OCI-M2 (cell line): ENCODE results near the gene ELOVL5.
"Not testable (repeated sequence)": the region's sequence is repeated elsewhere in the genome, so short reads cannot be mapped to it uniquely, and the experiment has no call there.

Experiments
- DNase-seq: peaks from one replicate; lab custom pipeline; 2025; ENCODE audit not compliant: unreplicated experiment; lab: John Stamatoyannopoulos, UW

The ELOVL5 gene

DNA sequence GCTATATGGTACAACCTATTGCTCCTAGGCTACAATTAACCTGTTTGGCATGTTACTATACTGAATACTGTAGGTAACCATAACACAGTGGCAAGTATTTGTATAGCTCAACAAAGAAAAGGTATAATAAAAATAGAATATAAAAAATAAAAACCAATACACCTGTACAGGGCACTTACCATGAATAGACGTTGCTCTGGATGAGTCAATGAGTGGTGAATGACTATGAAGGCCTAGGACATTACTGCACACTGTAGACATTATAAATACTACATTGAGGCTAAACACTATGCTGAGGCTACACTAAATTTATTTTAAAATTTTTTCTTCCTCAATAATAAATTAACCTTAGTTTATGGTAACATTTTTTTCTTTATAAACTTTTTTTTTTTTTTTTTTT is 18.6 kb downstream of the ELOVL5 start:
- no peak for DNase-seq

DNA sequence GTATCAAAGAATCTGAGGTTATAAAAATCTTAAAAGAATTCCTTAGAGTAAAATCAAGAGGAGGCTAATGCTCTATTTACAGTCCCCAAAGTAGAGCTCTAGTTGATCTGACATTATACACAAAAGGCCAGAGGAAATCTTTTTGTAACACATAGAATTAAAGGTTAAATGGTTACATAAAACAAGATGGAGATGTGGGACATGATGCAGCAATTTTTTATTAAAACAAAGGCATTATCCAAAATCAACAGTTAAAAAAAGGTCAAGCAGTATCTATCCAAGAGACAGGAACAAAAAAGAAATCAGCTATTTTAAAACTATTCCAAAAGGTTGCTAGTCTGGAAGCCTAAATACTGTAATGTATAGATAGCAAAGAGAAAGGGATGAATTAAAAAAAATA is 20.4 kb downstream of the ELOVL5 start:
- DNase-seq: no peak

DNA sequence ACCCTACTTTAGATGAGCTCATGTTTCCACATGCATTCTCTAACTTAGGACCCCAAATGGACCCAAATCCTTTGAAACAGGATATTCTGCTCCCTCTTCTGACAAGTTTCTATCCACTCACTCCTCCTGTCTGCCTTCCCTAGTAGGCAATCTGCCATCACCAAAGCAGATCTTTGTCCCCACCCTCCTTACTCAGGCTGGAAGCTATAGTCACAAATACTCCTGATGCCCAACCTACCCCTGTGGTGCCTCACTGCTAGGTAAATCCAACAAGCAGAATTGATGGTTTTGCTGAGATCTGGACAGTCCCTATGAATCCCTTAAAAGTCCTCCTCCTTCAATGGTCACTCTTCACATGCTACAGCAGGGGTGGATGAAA is 21.7 kb downstream of the ELOVL5 start:
- DNase-seq: no peak

- no peak for DNase-seq
Measured at GRCh38 chr6:53326372-53327016, 22.3 kb downstream of the ELOVL5 start.

- no peak for DNase-seq
Measured at GRCh38 chr6:53325785-53326184, 23.0 kb downstream of the ELOVL5 start.

DNA sequence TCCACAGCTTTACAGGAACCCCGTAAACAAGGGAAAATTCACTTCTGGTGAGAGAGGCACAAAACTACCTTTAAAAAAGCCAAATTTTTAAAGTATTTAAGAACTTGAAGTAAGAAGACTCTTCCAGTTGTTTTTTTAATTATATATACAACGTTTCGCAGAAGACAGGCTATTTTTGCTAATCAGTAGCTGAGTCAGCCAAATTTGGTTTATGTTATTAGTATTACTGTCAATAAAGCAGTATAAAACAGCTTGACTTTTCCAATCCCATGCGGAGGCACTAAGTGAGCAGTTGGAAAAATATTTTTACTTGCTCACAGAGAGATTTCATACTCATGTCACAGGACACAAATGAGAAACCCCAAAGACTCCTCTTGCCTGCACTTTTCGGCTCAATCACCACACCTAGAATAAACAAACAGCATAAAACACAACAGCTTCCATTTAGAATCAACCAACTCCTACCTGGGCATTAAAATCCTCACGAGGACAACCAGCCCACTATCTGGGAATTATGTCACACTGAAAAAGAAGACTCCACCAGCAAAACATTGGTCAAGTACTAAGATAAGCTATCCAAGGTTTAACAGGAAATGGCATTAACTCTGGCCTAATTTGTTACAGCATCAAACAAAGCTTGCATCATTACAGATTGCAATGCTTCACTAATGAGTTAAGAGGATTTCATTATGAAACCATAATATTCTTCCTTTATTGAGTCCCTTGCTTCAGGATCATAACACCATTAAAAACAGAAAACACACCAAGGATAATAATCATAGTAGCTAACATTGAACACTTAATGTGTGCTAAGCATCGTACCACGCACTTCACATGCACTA is 26.3 kb downstream of the ELOVL5 start:
- no peak for DNase-seq

- DNase-seq: no peak
Measured at GRCh38 chr6:53321701-53322100, 27.0 kb downstream of the ELOVL5 start.

DNA sequence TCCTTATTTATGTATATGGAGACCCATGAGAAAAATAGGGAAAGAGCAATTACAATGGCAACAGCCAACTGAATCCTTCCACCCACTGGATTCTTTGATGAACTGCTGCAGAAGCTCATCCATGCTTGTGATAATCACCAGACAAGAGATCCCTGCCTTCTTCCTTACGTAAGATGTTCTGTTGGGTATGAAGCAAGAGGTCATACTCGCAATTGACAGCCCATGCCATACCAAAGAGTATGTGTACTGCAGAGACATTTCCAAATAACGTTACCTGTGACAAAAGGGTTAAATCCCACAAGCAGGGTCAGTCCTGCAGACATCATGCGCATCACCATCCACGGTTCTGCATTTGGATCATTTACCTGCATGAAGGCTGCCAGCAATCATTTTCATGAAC is 27.8 kb downstream of the ELOVL5 start:
- no peak for DNase-seq

DNA sequence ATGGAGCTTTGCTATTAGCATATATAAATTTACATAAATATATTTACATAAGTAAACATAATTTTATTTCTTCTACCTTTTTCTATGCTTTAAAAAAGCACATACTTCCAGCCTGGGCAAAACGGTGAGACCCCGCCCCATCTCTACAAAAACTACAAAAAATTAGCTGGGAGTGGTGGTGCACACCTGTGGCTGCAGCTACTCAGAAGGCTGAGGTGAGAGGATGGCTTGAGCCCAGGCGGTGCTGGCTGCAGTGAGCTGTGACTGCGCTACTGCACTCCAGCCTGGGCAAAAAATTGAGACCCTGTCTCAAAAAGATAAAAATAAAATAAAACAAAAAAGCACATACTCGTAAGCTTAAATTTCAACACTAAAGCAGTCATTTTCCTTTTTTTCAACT is 30.3 kb downstream of the ELOVL5 start:
- DNase-seq: no peak

GRCh38 chr6:53317861-53318260 is 30.9 kb downstream of the ELOVL5 start:
- no peak for DNase-seq

- DNase-seq: not testable (repeated sequence)
Measured at GRCh38 chr6:53317299-53317698, 31.5 kb downstream of the ELOVL5 start.

- DNase-seq: no peak
Measured at GRCh38 chr6:53316142-53316541, 32.6 kb downstream of the ELOVL5 start.

DNA sequence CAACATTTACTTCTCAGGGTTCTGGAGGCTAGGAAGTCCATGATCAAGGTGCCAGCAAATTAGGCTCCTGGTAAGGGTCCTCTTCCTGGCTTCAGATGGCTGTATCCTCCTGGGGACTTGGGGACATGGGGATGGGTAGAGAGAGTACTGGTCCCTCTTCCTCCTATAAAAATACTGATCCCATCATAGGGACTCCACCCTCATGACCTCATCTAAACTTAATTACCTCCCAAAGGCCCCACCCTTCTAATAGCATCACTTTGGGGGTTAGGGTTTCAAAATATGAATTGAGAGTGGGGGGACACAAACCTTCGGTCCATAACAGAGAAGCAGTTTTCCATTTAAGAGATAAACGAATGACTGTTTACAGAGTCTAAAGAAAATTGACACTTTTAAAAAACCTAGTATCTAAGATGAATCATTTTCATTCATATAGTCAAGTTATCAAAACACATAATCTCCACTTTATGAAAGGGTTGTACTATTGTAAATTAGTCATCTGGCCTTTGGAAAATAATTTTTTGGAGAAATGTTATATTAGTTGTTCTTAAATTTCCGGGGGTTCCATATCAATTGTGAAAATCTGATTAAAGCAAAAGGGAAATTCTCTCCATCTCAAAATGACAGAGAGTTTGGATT is 33.5 kb downstream of the ELOVL5 start:
- DNase-seq: no peak

DNA sequence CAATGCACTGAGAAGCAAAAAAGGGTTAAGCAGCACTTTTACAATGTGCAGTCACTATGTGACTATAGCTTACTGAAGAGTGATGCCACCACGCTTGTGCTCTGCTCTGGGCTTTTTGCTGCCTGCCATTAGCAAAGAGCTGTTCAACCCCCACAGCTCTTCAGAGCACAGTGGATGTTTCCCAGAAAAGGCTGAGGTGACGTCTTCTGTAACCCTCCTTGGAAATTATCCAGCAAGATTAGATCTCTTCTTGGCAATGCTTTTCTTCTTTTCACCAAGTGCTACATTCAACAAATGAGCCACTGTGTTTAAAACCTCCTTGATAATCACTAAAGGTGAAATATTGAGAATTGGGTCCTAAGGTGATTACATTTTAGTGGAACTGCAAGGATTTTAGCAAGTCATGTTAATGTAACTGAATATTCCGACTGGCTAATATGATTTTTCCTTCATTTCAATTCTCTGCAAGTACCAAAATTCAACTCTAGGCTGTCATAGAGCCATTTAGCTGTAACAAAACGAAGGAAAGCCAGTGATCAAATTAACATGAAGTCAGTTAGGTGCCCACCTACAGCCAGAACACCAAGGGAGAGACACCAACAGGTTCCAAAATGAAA is 34.9 kb downstream of the ELOVL5 start:
- DNase-seq: no peak

GRCh38 chr6:53312355-53312754 is 36.4 kb downstream of the ELOVL5 start:
- peak; percentile 32 for DNase-seq

- no peak for DNase-seq
Measured at GRCh38 chr6:53311586-53311935, 37.2 kb downstream of the ELOVL5 start.

DNA sequence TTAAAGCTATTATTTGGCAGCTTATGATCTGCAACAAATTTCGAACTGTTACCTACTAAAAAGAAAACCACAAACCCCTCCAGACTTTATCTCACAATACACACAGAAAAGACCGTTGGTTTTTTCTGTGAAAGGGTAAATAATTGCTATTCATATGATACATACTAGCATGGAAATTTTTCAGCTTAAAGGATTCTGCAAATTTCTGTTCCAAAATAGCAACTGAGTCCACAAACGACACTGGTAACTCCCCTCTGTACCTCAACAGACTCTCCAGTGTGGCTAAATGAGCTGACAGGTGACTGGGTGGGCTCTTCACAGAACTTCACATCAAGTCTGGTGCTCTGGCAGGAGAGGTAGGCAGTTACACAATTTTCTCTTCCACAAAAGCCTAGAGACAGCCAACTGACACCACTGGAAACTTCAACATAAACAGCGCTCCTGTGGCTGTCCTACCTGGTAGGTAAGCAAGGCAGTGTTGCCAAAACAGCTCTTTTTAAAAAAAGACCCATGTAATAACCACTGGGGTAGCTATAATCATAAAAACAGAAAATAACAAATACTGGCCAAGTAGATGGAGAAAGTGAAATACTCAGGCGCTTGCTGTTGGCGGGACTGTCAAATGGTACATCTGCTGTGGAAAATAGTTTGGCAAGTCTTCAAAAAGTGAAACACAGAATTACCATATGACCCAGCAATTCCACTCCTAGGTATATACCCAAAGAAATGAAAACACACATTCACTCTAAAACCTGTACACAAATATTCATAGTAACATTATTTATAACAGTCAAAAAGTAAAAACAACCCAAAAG is 37.8 kb downstream of the ELOVL5 start:
- no peak for DNase-seq

DNA sequence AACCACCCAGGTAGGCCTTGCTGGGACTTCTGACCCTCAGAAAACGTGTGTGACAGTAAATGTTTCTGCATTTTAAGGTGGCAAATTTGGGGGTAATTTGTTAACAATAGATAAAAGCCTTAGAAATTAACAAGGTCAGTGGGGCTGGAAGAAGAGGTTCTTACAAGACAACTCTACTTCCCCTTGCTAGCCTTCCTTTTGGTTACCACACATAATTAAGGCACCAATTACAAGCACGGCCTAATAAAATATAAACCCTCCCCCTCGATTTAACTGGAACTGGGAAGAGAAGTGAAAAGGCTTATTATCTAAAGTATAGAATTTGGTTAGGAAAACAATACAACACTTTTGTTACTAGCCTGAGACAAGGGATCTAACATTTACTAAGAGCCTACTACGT is 38.8 kb downstream of the ELOVL5 start:
- no peak for DNase-seq

DNA sequence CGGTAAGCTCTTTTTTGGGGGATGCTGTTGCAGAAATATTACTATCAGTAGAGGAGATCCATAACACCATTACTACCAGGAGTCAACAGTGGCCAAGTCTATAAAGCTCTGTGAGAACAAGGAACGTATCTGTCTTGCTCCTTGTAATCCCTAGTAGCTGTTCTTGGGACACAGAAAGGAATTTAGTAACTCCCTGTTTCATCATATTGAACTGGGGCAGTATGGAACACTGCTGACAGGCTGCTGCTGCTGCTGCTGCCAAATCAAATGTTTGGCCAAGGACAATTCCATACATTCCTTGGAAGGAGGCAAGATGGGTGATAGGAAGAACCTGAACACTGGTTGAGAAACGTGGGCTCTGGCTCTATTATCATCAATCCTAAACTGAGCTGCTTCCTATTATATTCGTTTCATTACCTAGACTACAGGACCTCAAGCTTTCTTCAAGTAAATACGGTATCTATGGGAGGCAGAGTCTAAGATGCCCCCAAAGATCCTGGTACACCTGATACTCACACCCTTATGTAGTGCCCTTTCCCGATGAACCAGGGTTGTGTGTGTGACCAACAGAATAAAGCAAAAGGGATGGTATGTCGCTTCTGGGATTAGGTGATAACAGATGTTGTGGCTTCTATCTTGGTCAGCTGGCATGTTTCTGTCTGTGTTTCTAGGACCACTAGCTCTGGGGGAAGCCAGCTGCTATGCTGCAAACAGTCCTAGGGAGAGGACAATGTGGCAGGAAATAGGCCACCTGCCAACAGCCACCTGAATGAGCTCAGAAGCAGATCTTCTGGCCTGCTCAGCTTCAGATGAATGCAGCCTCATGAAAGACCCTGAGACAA is 39.5 kb downstream of the ELOVL5 start:
- DNase-seq: peak; percentile 63

GRCh38 chr6:53306819-53307347 is 41.9 kb downstream of the ELOVL5 start:
- DNase-seq: no peak
